ENCODE data around the gene C1orf94.

C1orf94 gene

GRCh38 chr1:34131396-34132160 is 45.1 kb upstream of the C1orf94 start:
- Histone ChIP-seq H3K4me3 (no peak overlapping the region), H3K27ac (no peak overlapping the region)
- TF ChIP-seq CTCF (IDR thresholded peaks at IDR 0.05): no peak
- peak; percentile 69 for DNase-seq (ENCODE audit: low spot score)

- TF ChIP-seq CTCF (IDR thresholded peaks at IDR 0.05): no peak
- Histone ChIP-seq H3K27ac (no peak overlapping the region), H3K4me3 (no peak overlapping the region)
- DNase-seq (ENCODE audit: low spot score): peak; percentile 65
Observed at GRCh38 chr1:34132161-34132420, 44.6 kb upstream of the C1orf94 start.

- H3K27ac ChIP-seq: no peak overlapping the region
- H3K4me3 ChIP-seq: no peak overlapping the region
- no peak for TF ChIP-seq CTCF (IDR thresholded peaks at IDR 0.05)
- DNase-seq (ENCODE audit: low spot score): peak; percentile 12
Observed at GRCh38 chr1:34137411-34137810, 39.3 kb upstream of the C1orf94 start.

GRCh38 chr1:34140011-34140676 is 36.6 kb upstream of the C1orf94 start:
- DNase-seq (ENCODE audit: low spot score): peak; percentile 17
- no peak overlapping the region for H3K27ac ChIP-seq
- TF ChIP-seq CTCF (IDR thresholded peaks at IDR 0.05): no peak

GRCh38 chr1:34143975-34144374 is 32.7 kb upstream of the C1orf94 start:
- no peak for TF ChIP-seq CTCF (IDR thresholded peaks at IDR 0.05)
- no peak overlapping the region for H3K4me3 ChIP-seq
- DNase-seq (ENCODE audit: low spot score): no peak
- no peak overlapping the region for H3K27ac ChIP-seq

More at GRCh38 chr1:34140011-34140676, 36.6 kb upstream of the C1orf94 start:
- no peak overlapping the region for H3K4me3 ChIP-seq

- H3K4me3 ChIP-seq: no peak overlapping the region
- TF ChIP-seq CTCF (IDR thresholded peaks at IDR 0.05): no peak
- DNase-seq (ENCODE audit: low spot score): no peak
- no peak overlapping the region for H3K27ac ChIP-seq
Observed at GRCh38 chr1:34144766-34145165, 31.9 kb upstream of the C1orf94 start.

- H3K4me3 ChIP-seq: no peak overlapping the region
- no peak for TF ChIP-seq CTCF (IDR thresholded peaks at IDR 0.05)
- no peak for DNase-seq (ENCODE audit: low spot score)
- H3K27ac ChIP-seq: no peak overlapping the region
Observed at GRCh38 chr1:34147301-34147700, 29.4 kb upstream of the C1orf94 start.
